Activated gamma-delta T cell treated with anti-CD3 and anti-CD28 coated beads, Interleukin-2, amount 50 U/mL, for 16 hours (primary cell): Measurements from ENCODE around the gene GLUL.
"Not testable (repeated sequence)": the region's sequence is repeated elsewhere in the genome, so short reads cannot be mapped to it uniquely, and the experiment has no call there.

ENCODE experiments used
- DNase-seq: peaks from one replicate; pipeline ENCODE4 v3.0.0-alpha.2; 2020; ENCODE audit warnings: low read depth

GLUL gene

DNA sequence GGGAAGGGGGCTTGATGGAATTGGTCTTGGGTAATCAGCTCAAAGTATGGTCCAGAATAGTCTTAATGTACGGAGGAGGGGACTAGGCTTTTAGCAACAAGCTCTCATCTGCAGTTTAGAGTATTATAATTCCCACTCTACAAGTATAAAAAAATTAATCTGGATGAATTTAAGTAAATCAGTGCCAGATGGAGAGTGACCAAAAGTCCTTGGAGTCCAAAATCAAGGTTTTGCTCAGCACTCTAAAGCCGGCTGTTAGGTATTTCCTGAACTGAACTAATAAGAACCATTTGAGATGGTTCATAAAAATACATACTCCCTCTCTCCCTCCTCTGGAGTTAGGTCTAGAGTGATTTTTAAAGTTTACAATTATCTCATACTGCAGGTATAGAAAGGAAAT, 23.7 kb downstream of the GLUL start:
- DNase-seq: no peak

DNA sequence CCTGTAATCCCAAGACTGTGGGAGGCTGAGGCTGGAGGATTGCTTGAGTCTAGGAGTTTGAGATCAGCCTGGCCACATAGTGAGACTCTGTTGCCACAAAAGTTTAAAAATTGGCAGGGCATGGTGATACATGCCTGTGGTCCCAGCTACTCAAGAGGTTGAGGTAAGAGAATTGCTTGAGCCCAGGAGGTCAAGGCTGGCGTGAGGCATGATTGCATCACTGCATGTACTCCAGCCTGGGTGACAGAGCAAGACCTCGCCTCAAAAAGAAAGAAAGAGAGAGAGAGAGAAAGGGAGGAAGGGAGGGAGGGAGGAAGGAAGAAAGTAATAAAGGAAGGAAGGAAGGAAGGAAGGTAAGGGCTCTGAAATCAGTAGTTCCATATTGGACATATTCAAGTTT, 25.0 kb downstream of the GLUL start:
- DNase-seq: no peak

DNA sequence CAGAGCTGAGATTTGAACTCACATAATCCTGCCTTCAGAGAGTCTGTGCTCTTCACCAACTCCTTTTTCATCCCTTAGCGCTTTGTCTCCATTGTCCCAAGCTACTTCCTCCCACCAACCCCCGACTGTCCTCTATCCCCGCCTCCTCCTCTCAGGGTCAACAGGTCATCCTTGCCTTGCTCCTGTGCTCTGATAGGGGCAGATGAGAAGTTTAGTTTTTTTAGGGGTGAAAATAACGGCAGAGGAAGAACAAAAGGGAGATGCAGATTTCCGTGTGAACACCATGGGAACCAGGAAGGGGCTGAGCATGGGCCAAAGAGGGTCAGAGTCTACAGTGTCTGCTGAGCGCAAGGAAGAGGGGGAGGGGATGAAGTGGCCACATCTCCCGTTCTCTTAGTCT, 31.9 kb downstream of the GLUL start:
- DNase-seq: no peak

GRCh38 chr1:182357913-182358312, 33.7 kb downstream of the GLUL start:
- DNase-seq: no peak

GRCh38 chr1:182357171-182357570, 34.4 kb downstream of the GLUL start:
- DNase-seq: no peak

DNA sequence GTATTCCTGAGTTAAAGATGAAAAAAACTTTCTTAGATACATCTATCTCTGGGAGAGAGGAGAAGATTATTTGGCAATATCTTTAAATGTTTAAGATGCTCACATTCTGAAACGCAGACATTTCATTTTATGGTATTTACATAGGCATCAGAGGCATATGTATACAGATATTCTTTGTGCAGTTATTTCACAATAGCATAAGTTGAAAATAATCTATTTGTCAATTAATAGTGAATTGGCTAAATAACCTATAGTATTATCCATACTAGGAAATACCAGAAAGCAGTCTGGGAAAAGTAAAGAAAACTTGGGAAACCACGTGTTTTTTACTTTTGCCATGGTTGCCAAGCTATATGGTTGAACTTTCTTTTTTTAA, 35.9 kb downstream of the GLUL start:
- DNase-seq: no peak

DNA sequence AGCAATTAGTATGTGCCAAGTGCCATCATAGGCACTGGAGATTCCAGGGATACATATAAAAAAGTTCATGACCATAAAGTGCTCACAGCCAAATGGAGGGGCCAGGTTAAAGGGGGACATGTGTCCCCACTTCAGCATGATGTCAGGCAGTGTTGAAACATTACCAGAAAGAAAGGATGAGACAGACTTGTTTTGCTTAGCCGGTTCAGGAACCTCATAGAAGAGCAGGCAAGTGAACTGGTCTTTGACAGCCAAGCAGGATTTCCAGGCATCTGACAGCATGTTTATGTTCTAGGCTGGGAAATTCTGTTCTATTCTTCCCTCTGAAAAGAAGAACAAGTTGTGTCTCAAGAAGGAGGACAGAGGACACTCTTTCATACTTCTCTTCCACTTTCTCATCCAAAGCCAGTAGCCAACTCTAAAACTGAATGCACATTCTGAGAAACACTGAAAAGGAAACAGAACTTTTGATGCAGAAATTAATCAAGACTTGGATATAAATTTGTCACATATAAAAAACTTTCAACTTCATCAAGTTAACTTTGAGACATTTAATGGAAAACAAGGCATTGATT, 39.7 kb downstream of the GLUL start:
- no peak for DNase-seq

GRCh38 chr1:182350839-182351238, 40.8 kb downstream of the GLUL start:
- no peak for DNase-seq

GRCh38 chr1:182348961-182349747, 42.4 kb downstream of the GLUL start:
- DNase-seq: no peak

DNA sequence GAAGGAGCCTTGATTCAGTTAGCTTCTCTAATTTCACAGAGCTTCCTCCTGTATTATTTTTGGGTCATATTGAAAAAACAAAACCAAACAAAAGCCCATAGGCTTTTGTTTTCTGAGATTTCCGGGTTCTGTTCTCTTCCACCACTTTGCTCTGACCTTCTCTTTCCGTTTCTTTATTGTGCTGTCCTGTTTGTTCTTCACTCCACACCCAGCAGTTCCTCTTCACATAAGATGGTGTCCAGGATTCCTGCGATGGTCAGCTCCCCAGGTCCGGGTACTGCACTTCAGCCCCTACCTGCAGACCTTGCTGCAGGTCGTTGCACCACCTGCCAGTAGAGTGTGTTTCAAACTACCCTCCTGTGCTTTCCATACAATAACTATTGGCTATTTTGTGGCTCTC, 44.6 kb downstream of the GLUL start:
- no peak for DNase-seq

DNA sequence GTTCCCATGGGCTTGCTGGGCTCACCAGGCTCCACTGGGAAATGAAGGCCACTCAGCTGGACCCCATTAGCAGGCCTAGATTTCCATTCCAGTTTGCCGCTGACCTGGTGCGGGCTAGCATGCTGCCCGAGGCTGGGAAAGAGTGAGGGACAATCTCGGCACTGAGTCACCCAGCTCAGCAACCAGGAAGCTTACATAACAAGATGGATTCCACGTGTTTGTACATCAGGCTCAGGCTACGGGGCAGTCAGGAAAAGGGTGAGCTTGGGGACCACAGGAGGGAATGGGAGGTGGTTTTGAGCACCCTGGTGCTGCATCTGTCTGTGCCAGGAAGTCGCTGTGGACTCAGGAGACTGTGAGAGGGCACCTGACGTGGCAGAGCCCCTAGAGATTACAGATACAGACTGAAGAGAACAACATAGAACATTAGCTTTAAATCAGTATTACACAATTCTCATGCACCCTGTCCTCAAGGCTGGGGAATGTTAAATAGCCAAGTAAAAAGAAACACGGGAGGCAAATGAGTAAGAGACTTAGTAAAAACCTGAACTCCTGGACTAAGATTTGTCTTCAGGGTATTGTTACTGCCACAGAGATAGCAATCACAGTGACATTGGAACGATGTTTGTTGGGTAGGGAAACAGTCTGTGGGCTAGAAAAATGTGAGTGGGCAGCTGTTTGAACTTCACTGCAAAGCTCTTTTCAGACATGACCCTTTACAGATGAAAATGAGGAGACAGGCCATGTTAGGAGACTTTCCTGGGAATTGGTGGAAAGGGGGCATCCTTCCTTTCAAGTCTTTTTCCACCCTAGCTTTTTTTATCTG, 51.1 kb downstream of the GLUL start:
- no peak for DNase-seq

- DNase-seq: no peak
These were observed 51.9 kb downstream of the GLUL start for GRCh38 chr1:182339684-182340083.

GRCh38 chr1:182338806-182339370, 52.7 kb downstream of the GLUL start:
- DNase-seq: no peak

DNA sequence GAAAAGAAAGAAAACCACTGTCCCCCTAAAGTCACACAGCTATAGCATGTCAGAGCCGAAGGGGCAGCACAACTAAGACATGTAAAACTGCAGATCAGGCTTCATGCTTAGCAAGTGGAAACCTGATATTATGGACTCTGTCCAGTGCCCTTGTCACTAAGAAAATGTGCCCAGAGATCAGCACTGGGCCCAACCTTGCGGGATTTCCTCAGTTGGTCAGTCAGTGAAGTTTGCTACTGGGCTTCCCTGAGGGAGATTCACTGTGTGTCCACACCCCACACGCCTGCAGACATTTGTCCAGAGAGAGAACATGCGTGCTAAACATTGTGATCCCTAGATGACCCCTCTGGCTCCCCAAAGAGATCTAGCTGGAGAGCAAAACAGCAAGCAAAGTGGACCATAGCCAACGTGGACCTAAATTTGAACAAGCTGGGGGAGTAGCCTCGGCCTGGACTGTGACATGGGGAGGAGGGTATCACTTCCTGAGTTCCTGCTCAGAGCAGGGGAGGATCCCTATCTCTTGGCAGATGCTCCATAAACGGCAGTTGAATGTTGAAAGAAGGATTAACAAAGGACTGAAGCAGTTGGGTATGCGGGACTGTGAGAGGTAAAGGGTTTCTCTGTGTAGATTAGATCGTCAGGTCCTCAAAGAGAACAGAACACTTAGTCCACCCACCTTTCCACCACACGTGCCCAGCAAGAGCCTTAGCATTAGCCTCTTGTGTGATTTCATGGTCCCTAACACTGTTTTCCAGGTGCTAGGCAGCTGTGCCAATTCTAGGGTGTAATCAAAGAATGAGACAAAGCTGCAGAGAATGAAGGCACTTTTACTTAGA, 53.6 kb downstream of the GLUL start:
- DNase-seq: no peak

DNA sequence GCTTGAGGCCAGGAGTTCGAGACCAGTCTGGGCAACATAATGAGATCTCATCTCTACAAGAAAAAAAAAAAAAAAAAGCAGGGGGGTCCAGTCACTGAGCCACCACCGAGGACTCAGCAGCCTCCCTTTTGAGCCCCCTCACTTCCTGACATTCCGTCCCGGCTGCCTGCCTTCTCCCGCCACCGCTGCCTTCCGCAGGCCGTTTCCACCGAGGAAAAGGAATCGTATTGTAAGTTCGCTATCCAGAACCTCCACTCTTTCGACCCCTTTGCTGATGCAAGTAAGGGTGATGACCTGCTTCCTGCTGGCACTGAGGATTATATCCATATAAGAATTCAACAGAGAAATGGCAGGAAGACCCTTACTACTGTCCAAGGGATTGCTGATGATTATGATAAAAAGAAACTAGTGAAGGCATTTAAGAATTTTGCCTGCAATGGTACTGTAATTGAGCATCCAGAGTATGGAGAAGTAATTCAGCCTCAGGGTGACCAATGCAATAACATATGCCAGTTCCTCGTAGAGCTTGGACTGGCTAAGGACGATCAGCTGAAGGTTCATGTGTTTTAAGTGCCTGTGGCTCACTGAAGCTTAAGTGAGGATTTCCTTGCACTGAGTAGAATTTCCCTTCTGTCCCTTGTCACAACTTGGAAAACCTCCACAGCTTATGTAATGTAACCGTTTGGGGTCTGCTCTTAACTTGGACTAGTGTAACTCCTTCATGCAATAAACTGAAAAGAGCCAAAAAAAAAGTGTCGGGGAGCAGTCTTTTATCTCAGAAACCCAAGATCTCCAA, 55.6 kb downstream of the GLUL start:
- no peak for DNase-seq

DNA sequence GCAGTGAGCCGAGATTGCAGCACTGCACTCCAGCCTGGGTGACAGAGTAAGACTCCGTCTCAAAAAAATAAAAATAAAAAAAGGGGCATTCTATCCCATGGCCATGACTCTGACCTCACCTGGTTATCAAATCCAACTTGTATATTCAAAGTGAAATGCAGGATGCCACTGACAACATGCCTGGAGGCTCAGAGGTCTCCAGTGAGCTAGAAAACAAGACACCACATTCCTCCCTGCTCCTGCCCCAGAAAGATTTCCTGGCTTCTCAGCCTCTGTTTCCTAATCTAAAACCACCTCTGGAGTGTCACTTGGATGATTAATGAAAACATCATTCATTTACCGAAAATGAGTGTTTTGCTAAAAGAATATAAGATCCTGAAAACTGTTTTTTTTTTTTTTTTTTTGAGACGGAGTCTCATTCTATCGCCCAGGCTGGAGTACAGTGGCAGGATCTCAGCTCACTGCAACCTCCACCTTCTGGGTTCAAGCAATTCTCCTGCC, 58.5 kb downstream of the GLUL start:
- not testable (repeated sequence) for DNase-seq

GRCh38 chr1:182332261-182333060, 59.1 kb downstream of the GLUL start:
- no peak for DNase-seq
